ENCODE data around the gene HSF2BP.

DNA sequence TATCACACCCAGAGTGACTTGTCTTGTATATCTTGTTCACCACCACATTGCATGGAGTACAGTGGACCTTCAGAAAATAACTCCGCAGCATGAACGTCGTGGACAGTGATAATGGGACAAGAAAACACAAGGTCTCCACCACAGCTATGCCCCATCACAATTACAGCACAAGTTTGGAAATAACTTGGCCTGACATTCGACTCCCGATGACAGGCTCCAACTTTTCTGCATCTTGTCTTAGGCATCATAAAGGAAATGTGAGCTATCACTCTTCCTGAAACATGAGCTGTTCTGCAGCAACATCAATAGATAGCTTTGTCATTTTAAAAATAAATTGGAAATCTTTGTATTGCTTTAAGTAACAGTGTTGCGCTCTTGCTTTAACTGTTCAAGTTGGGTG is 3.0 kb upstream of the HSF2BP start:
- TF ChIP-seq, protein P1, sequence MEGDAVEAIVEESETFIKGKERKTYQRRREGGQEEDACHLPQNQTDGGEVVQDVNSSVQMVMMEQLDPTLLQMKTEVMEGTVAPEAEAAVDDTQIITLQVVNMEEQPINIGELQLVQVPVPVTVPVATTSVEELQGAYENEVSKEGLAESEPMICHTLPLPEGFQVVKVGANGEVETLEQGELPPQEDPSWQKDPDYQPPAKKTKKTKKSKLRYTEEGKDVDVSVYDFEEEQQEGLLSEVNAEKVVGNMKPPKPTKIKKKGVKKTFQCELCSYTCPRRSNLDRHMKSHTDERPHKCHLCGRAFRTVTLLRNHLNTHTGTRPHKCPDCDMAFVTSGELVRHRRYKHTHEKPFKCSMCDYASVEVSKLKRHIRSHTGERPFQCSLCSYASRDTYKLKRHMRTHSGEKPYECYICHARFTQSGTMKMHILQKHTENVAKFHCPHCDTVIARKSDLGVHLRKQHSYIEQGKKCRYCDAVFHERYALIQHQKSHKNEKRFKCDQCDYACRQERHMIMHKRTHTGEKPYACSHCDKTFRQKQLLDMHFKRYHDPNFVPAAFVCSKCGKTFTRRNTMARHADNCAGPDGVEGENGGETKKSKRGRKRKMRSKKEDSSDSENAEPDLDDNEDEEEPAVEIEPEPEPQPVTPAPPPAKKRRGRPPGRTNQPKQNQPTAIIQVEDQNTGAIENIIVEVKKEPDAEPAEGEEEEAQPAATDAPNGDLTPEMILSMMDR (IDR thresholded peaks at IDR 0.05): no peak
- no peak for TF ChIP-seq POLR2A (IDR thresholded peaks at IDR 0.05)
